Omental fat pad (tissue), 4 donors: Measurements from ENCODE around the gene PSAPL1. TPM values are rescaled to one million over a fixed set of nuclear protein-coding genes. Genes with fewer than 3 reads are reported as not detected.

Source experiments
- ATAC-seq: fragments of 150-250 bp; one replicate; pipeline ENCODE4 v1.9.1; 2016; ENCODE audit warnings: mild to moderate bottlenecking, moderate library complexity; ENCODE audit not compliant: low FRiP score
- DNase-seq: peaks from one replicate; pipeline ENCODE4 v3.0.0-alpha.2; 2019; ENCODE audit warnings: low spot score
- total RNA-seq, 4 donors: library from RNA; depleted of rRNA; stranded (reverse); fragments of >200 nt; gene quantifications; one replicate each; pipeline ENCODE4 v1.1.0, GENCODE V29; 2016
- TF ChIP-seq, protein P1 (sequence below), 3 donors: fragments of 450-650 bp; IDR thresholded peaks; one replicate each; pipeline ENCODE4 v1.5.1; 2016 to 2017; ENCODE audit warnings: antibody characterized with exemption in 3 of 3, mild to moderate bottlenecking in 3 of 3, moderate library complexity in 2 of 3

Gene PSAPL1
- total RNA-seq, 4 donors from 2014 or later: 0.25 to 2.1 (median 0.48) TPM; not detected in 1

DNA sequence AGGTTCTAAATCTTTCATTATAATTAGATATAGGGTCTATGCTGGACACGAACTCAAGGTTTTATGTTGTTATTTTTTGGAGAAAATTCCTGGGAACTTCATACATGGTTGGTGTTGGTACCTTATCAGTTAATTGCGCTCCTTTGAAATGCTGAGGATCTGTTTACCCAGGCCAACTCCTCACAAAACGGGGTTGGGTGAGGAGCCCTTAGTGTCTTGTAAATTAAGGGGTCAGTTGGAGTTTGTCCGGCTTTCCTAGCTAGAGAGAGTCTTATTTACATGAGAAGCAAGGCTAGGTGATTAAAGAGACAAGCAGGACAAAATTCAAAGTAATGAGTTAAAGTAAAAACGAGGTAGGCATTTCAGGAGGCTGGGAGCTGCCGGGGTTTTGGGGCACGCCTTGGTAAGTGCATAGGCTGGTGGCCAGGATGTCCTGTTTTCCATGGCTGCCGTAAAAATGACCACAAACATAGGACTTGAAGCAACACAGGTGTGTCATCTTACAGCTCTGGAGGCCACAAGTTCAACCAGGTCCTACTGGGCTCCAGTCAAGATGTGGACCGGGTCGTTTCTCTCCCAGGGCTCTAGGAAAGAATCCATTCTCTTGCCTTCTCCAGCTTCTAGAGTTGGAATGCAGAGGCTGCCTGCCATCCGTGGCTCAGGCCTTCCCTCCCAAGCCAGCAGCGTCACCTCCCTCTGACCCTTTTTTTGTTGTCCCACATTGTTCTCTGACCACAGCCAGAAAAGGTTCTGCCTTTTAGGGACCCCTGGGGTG, 19.8 kb downstream of the PSAPL1 start:
- no peak for ATAC-seq
- DNase-seq: no peak
- TF ChIP-seq, protein P1, sequence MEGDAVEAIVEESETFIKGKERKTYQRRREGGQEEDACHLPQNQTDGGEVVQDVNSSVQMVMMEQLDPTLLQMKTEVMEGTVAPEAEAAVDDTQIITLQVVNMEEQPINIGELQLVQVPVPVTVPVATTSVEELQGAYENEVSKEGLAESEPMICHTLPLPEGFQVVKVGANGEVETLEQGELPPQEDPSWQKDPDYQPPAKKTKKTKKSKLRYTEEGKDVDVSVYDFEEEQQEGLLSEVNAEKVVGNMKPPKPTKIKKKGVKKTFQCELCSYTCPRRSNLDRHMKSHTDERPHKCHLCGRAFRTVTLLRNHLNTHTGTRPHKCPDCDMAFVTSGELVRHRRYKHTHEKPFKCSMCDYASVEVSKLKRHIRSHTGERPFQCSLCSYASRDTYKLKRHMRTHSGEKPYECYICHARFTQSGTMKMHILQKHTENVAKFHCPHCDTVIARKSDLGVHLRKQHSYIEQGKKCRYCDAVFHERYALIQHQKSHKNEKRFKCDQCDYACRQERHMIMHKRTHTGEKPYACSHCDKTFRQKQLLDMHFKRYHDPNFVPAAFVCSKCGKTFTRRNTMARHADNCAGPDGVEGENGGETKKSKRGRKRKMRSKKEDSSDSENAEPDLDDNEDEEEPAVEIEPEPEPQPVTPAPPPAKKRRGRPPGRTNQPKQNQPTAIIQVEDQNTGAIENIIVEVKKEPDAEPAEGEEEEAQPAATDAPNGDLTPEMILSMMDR (IDR thresholded peaks at IDR 0.05): no peak

DNA sequence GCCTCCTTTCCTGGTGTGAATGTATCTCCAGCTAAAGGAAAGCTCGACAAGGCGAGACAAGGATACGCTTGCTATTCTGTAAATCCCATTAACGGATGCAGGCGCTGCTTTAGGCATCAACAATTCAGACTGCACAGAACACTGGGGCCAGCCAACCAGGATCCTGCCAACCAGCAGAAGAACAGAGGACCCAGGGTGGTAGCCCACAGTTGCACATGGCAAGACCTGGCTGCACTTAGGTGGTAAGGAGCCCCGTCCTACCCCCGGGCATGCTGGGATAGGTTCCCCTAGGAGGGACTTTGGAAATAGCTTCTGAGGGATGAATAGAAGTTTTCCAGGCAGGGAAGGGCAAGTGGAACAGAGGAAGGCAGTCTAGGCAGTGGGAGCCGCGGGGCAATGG, 20.7 kb downstream of the PSAPL1 start:
- ATAC-seq: no peak
- DNase-seq: no peak
- TF ChIP-seq, protein P1 (IDR thresholded peaks at IDR 0.05): no peak

DNA sequence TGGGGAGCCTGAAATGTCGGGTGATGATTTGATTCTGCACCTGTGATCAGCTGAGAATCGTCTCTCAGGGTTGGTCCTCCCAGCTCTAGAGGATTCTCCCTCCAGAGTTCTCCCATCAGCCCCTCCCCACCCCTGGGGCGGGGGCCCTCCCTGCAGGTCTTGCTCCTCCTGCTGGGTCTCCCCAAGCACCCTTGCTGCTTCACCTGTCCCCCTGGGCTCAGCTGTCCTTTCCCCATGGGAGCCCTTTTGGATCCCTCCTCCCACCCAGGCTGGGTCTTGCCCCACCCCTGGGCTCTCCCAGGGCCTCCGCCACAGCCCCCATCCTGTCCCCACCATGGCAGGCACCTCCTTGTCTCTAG, 22.2 kb downstream of the PSAPL1 start:
- ATAC-seq (no peak), DNase-seq (no peak)
- TF ChIP-seq, protein P1 (IDR thresholded peaks at IDR 0.05): no peak

- DNase-seq (no peak), ATAC-seq (no peak)
- TF ChIP-seq, protein P1 (IDR thresholded peaks at IDR 0.05): no peak
These were observed 22.7 kb downstream of the PSAPL1 start for GRCh38 chr4:7411896-7412553.

GRCh38 chr4:7411491-7411890, 23.2 kb downstream of the PSAPL1 start:
- TF ChIP-seq, protein P1 (IDR thresholded peaks at IDR 0.05): no peak
- no peak for ATAC-seq
- DNase-seq: no peak

DNA sequence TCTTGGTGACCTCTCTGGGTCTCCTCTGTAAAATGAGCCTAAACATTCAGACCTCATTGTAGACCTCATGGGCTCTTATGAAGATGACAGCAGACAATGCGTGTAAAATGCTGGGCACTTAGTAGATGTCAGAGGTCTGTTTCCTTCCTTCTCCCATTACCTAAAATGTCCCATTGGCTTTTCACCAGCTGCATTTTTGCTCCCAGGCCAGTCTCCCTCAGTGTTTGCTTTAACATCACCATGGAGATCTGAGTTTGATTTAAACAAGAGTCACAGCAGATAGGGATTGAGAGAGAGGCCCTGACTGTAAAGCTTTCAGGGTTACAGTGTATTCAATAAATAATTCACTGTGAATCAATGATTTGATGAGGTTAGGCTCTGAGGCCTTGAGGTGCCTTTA, 24.3 kb downstream of the PSAPL1 start:
- ATAC-seq (no peak), DNase-seq (no peak)
- TF ChIP-seq, protein P1 (IDR thresholded peaks at IDR 0.05): no peak

- TF ChIP-seq, protein P1 (IDR thresholded peaks at IDR 0.05): no peak
- ATAC-seq (no peak), DNase-seq (no peak)
These were observed 26.6 kb downstream of the PSAPL1 start for GRCh38 chr4:7408166-7408565.
